Endometrial microvascular endothelial cells (primary cell): ENCODE data around the gene ZNF764. TPM values are rescaled to one million over a fixed set of nuclear protein-coding genes. Genes with fewer than 3 reads are reported as not detected.
"Not testable (repeated sequence)": the region's sequence is repeated elsewhere in the genome, so short reads cannot be mapped to it uniquely, and the experiment has no call there.

Experiments used
- in situ Hi-C: cut with HindIII; loops from 2 replicates; pipeline ENCODE4 v1.10.0; 2017; ENCODE audit warnings: low sequenced_read_pairs, low pct_unique_long_range_greater_than_20kb; ENCODE audit errors: inconsistent ontology term
- total RNA-seq: library from RNA; depleted of rRNA; stranded (reverse); fragments of >200 nt; gene quantifications from one replicate; pipeline ENCODE4 v1.2.3, GENCODE V29; 2015; ENCODE audit errors: inconsistent ontology term

Gene ZNF764
- total RNA-seq, result 8.3 TPM

GRCh38 chr16:30557957-30558788 lies at the start of gene ZNF764:
Gene ZNF764, minus strand, starts transcription at chr16:30558374. Its CDS starts 192 bp downstream, at chr16:30558182.
- in situ Hi-C loops, result no loop called here

GRCh38 chr16:30606004-30606403 lies 47.8 kb upstream of the ZNF764 start:
- in situ Hi-C loops, result no loop called here

- in situ Hi-C loops, result no loop called here
Measured at GRCh38 chr16:30605158-30605557, 47.0 kb upstream of the ZNF764 start.

GRCh38 chr16:30604316-30604947 lies 46.3 kb upstream of the ZNF764 start:
- in situ Hi-C loops, result no loop called here

GRCh38 chr16:30603945-30604315 lies 45.8 kb upstream of the ZNF764 start:
- in situ Hi-C loops, result no loop called here

- in situ Hi-C loops, result no loop called here
Measured at GRCh38 chr16:30602616-30603277, 44.6 kb upstream of the ZNF764 start.

- in situ Hi-C loops, result no loop called here
Measured at GRCh38 chr16:30601966-30602365, 43.8 kb upstream of the ZNF764 start.

- in situ Hi-C loops, result no loop called here
Measured at GRCh38 chr16:30600929-30601328, 42.8 kb upstream of the ZNF764 start.

GRCh38 chr16:30600215-30600614 lies 42.0 kb upstream of the ZNF764 start:
- in situ Hi-C loops, result no loop called here

- in situ Hi-C loops, result no loop called here
Measured at GRCh38 chr16:30592871-30593270, 34.7 kb upstream of the ZNF764 start.

- in situ Hi-C loops, result not testable (repeated sequence)
Measured at GRCh38 chr16:30590869-30591268, 32.7 kb upstream of the ZNF764 start.

GRCh38 chr16:30589582-30589981 lies 31.4 kb upstream of the ZNF764 start:
- in situ Hi-C loops, result not testable (repeated sequence)

- in situ Hi-C loops, result no loop called here
Measured at GRCh38 chr16:30588651-30589050, 30.5 kb upstream of the ZNF764 start.

GRCh38 chr16:30585400-30586191 lies 27.4 kb upstream of the ZNF764 start, which contains the start of gene ZNF785:
Gene ZNF785, minus strand, starts transcription at chr16:30585697. Its CDS starts 86 bp downstream, at chr16:30585611.
- in situ Hi-C loops, result no loop called here

- in situ Hi-C loops, result no loop called here
Measured at GRCh38 chr16:30585022-30585399, 26.8 kb upstream of the ZNF764 start.

- in situ Hi-C loops, result no loop called here
Measured at GRCh38 chr16:30582611-30583340, 24.6 kb upstream of the ZNF764 start.

- in situ Hi-C loops, result no loop called here
Measured at GRCh38 chr16:30581457-30581856, 23.3 kb upstream of the ZNF764 start.

- in situ Hi-C loops, result no loop called here
Measured at GRCh38 chr16:30574678-30575077, 16.5 kb upstream of the ZNF764 start.
